ENCODE measurements around the gene DNASE2B.

- no peak for TF ChIP-seq CTCF (IDR thresholded peaks at IDR 0.05; ENCODE audit: low read depth, low read length)
- TF ChIP-seq, protein P1, sequence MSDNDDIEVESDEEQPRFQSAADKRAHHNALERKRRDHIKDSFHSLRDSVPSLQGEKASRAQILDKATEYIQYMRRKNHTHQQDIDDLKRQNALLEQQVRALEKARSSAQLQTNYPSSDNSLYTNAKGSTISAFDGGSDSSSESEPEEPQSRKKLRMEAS (IDR thresholded peaks at IDR 0.05; ENCODE audit: low read depth, low read length), result no peak
- TF ChIP-seq POLR2A (IDR thresholded peaks at IDR 0.05; ENCODE audit: extremely low read depth, insufficient read length), result no peak
- no peak for TF ChIP-seq MYC (IDR thresholded peaks at IDR 0.05; ENCODE audit: low read depth, low read length)
Observed at GRCh38 chr1:84370831-84371394, 27.4 kb upstream of the DNASE2B start.
